HuH-7.5 (cell line): Measurements from ENCODE around the gene TFCP2L1.

ENCODE experiments used
- DNase-seq: peaks from one replicate; pipeline ENCODE4 v3.0.0; 2011; ENCODE audit warnings: low spot score

TFCP2L1 gene

GRCh38 chr2:121266543-121267106 lies 18.4 kb downstream of the TFCP2L1 start:
- no peak for DNase-seq

GRCh38 chr2:121263996-121264715 lies 20.8 kb downstream of the TFCP2L1 start:
- DNase-seq = no peak

- DNase-seq = no peak
Observed at GRCh38 chr2:121260370-121261154, 24.4 kb downstream of the TFCP2L1 start.

- DNase-seq = no peak
Observed at GRCh38 chr2:121258051-121258450, 27.0 kb downstream of the TFCP2L1 start.

DNA sequence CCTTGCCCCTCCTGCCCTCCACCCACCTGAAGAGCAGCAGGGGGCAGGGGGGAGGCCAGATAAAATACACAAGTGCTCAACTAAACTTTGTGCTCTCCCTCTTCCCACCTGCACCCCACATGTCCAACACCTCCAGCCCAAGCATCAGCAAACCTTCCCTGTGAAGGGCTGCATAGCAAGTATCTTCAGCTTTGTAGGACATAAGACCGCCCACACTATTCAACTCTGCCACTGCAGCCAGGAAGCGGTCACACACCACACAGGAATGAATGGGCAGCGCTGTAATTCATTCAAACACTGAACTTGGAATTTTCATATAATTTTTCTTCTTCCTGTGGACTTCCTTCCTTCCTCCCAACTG lies 27.5 kb downstream of the TFCP2L1 start:
- DNase-seq = no peak

GRCh38 chr2:121256720-121257479 lies 28.1 kb downstream of the TFCP2L1 start:
- no peak for DNase-seq

- no peak for DNase-seq
Observed at GRCh38 chr2:121255358-121255757, 29.6 kb downstream of the TFCP2L1 start.

- DNase-seq = no peak
Observed at GRCh38 chr2:121254748-121255147, 30.3 kb downstream of the TFCP2L1 start.

DNA sequence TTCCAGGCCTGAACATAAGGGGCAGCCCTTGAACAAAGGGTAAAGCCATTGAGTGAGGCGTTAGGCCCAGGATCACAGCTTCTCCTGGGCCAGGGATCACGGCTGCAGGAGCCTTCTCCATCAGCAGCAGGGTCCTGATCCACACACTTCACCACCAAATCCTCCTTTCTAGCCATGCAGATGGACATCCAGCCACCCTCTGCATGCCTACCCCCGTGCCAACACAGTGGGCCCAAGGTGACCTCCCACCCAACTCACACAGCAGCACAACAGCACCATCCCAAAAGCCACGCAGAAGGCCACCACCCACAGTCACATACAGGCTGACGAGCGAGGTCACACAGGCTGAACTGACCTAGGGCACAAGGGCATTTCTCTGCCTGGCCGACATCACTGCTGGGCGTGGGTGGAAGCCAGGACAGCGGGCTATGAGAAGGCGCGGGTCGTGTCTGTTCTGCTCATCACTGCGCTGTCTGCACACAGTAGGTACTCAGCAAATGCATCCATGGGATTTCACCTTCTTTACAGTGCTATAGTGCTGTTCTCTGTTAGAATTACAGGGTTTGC lies 31.2 kb downstream of the TFCP2L1 start:
- DNase-seq = no peak

- DNase-seq = no peak
Observed at GRCh38 chr2:121253021-121253673, 31.9 kb downstream of the TFCP2L1 start.

- DNase-seq = no peak
Observed at GRCh38 chr2:121251497-121251896, 33.5 kb downstream of the TFCP2L1 start.

DNA sequence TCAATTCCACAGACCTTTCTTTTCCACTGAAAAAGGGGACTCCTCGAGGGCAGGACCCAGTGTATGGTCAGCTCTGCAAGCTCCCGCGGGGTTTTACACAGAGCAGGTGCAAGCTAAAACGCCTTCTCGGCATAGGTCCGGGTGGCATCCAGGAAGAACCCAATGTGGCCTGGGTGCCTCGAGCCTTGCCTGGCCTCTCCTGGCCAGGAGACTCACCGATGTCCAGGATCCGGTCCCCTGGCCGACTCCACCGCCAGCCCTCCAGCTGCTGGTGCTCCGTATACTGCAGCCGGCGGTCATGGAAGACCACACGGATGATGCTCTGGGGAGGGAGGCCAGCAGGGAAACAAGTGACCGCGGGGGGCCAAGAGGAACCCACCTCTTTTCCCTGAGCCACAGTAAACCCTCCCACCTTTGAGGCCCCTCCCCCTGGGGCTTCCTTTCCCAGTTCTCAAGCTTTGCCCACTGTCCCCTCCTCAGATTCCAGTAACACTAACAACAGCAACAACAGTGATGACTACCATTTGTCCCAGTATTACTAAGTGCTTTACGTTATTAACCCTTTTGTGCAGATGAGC lies 36.1 kb downstream of the TFCP2L1 start:
- DNase-seq = no peak

DNA sequence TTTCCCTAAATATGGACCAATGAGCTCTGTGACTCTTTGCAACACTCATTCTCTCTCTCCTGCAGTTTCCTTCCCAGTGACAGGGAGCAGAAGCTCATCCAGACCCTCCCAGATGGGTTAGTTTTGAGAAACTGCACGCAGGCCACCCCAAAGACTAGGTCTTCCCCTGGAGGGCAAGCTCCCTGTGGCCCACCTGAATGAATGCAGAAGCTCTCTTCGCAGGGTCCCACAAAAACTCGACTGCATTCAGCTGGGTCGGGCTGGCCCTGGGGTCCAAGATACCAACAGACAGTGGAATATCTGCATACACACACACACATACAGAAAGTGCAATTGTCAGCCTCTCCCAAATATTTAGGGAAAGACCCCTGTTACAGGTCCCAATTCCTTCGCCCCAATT lies 37.0 kb downstream of the TFCP2L1 start:
- no peak for DNase-seq

DNA sequence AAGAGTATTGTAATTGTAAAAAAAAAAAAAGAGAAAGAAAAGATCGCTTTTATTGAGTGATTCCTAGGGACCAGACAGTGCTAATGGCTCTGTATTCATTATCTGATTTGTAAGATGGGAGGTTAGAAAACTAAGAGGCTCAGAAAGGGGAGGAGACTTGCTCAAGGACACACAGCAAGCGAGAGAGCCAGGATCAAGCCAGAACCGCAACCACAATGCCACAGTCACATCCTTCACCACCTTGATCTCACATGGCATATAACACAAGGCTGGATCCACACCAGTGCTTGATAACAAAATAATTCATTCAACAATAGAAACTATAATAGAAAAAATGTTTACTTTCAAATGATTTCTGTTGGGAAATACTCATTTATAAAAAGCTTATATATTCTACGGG lies 37.5 kb downstream of the TFCP2L1 start:
- DNase-seq = no peak

- no peak for DNase-seq
Observed at GRCh38 chr2:121246704-121247255, 38.2 kb downstream of the TFCP2L1 start.

GRCh38 chr2:121245913-121246312 lies 39.1 kb downstream of the TFCP2L1 start:
- DNase-seq = no peak

DNA sequence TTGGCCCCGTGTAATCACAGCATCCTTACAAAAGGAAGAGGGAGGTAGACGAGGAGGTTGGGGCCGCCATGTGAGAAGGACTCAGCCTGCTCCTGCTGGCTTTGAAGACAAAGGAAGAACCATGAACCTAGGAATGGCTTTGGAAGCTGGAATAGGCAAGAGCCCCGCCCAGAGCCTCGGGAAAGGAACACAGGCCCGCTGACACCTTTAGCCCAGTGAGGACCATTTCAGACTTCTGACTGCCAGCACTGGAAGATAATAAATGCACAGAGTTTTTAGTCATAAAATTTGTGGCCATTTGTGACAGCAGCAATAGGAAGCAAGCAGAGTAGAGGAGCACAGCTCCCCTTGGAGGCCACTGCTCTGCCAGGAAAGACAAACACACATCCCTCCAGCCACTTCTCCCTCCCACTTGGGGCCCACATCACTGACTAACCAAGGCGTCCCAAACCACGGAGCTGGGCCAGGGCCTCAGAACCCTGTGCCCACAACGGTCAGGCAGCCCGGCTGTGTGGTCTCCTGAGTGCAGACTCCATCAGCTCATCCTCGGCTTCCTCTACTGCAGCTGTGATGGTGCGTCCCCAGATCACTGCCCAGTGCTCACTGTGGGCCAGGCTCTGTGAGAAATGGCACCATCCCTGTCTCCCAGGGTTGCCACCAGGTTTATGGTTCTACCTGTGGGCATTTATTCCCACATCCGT lies 39.7 kb downstream of the TFCP2L1 start:
- no peak for DNase-seq

DNA sequence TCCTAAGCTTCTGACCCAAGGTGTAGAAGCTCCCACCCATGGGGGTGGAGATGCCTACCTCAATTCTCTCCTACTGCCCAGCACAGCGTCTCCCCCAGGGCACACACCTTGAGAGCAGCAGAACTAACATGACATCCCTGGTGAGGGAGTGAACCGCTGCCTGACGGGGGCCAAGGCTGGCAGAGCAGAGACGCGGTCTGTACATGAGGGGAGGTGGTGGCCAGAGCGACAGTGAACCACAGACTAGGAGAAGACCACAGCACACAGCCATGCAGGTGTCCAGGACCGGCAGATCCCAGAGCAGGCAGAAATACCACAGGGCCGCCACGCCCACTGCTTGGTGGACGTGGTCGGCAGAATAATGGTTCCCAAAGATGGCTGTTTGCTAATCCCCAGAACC lies 40.4 kb downstream of the TFCP2L1 start:
- no peak for DNase-seq

GRCh38 chr2:121243821-121244460 lies 41.1 kb downstream of the TFCP2L1 start:
- no peak for DNase-seq

GRCh38 chr2:121242976-121243375 lies 42.0 kb downstream of the TFCP2L1 start:
- no peak for DNase-seq
